Adrenal gland (tissue), 12 donors: ENCODE data around the gene SYTL3. TPM values are rescaled to one million over a fixed set of nuclear protein-coding genes. Genes with fewer than 3 reads are reported as not detected.
A peak's percentile ranks its signal among the peaks of the same experiment; 100 is the strongest.

Experiments
- DNase-seq, 7 donors: peaks; one replicate each; pipeline ENCODE4 v3.0.0-alpha.2; 2019 to 2020
- H3K27ac ChIP-seq, 5 donors: fragments of 200-600 bp; sonication (generic) in 4 of 5; 1 replicate in 3 of 5; 2 replicates in 2 of 5; pipeline versions ENCODE4 v1.5.1 to v1.8.0; 2016 to 2020; ENCODE audit warnings: mild to moderate bottlenecking in 1 of 5
- H3K27me3 ChIP-seq: fragments of 200-600 bp; 2 replicates; pipeline ENCODE4 v1.8.0; 2021
- H3K36me3 ChIP-seq, 2 donors: fragments of 200-600 bp; replicated peaks in 1 of 2; 1 replicate in 1 of 2; 2 replicates in 1 of 2; pipeline versions ENCODE4 v1.5.1 to v1.8.0; 2018 to 2022
- H3K4me1 ChIP-seq, 2 donors: fragments of 200-600 bp; replicated peaks in 1 of 2; 1 replicate in 1 of 2; 2 replicates in 1 of 2; pipeline versions ENCODE4 v1.5.1 to v1.8.0; 2018 to 2021
- H3K4me3 ChIP-seq, 4 donors: fragments of 200-600 bp; sonication (generic) in 3 of 4; one replicate each; pipeline ENCODE4 v1.5.1; 2016 to 2018
- H3K9me3 ChIP-seq, 3 donors: fragments of 200-600 bp; sonication (generic) in 1 of 3; replicated peaks in 1 of 3; 1 replicate in 2 of 3; 2 replicates in 1 of 3; pipeline versions ENCODE4 v1.5.1 to v1.8.0; 2016 to 2021
- CTCF ChIP-seq, 6 experiments: fragments of 450-650 bp in 4 of 6; fragments of 200-600 bp in 2 of 6; sonication (generic) in 1 of 6; IDR thresholded peaks; 1 replicate in 5 of 6; 2 replicates in 1 of 6; pipeline versions ENCODE4 v1.5.1 to v1.8.0; 2016 to 2021; ENCODE audit warnings: antibody characterized with exemption in 6 of 6, mild to moderate bottlenecking in 2 of 6, moderate library complexity in 1 of 6
- POLR2A ChIP-seq, 2 donors: fragments of 450-650 bp; IDR thresholded peaks; one replicate each; pipeline ENCODE4 v1.6.1; 2017; ENCODE audit warnings: antibody characterized with exemption in 2 of 2, mild to moderate bottlenecking in 2 of 2, moderate library complexity in 1 of 2
- WGBS, 4 donors: extraction: QIAGEN DNeasy Blood & Tissue Kit in 2 of 4; methylation state at CpG; one replicate each; pipeline versions ENCODE4 v1.1.5 to v1.1.7; 2013 to 2017; 5-methylcytosine and 5-hydroxymethylcytosine counted together
- intact Hi-C, 2 donors: fragments of 100-400 bp; cut with DNase I; formaldehyde crosslinking; loops; one replicate each; pipeline versions ENCODE4 v1.14.1 to v1.15.0; 2022 to 2023
- polyA plus RNA-seq, 3 donors: library from polyadenylated mRNA; stranded (reverse); fragments of 200-250 nt in 2 of 3; fragments of 350-450 nt in 1 of 3; fragmentation: Illumina TruSeq in 1 of 3; extraction: RNeasy Lipid Tissue Mini Kit (QIAGEN cat#74804) in 1 of 3; gene quantifications; one replicate each; pipeline ENCODE4 v1.2.3, GENCODE V29; 2013 to 2014
- total RNA-seq, 9 donors: library from RNA; depleted of rRNA in 4 of 9; stranded (reverse); fragments of >200 nt in 4 of 9; fragments of 120-200 nt in 1 of 9; fragmentation: NEBNext Ultra II Directional in 1 of 9; extraction: Animal tissue kit (Norgen Biotek cat#: 25700) in 1 of 9; gene quantifications; one replicate each; pipeline versions ENCODE4 v1.1.0 to v1.2.4, GENCODE V29; 2013 to 2023
- donor health status: healthy with polysubstance abuse.
- donor health status: Bipolar disorder and iron deficiency.
- donor health status: DM: yes; HTN: yes; CAD: no.
- donor health status: DM: no; HTN: no; CAD: no.
- donor health status: DM: no; HTN: no; CAD: no.
- donor health status: DM: yes; HTN: yes; CAD: no.

SYTL3 gene
- total and polyA plus RNA-seq, 12 donors = 0.94 to 3.9 (median 2.1) TPM

GRCh38 chr6:158783851-158784250 is 134.0 kb downstream of the SYTL3 start:
- no peak overlapping the region for H3K4me3 ChIP-seq

GRCh38 chr6:158784505-158784904 is 134.7 kb downstream of the SYTL3 start:
- intact Hi-C loops = no loop called here
- peak in 1 of 7 donors; percentile 12 for DNase-seq
- H3K27me3 ChIP-seq = no peaks in the 10 kb centered on the region

More at GRCh38 chr6:158783851-158784250, 134.0 kb downstream of the SYTL3 start:
- no peak overlapping the region for H3K27ac ChIP-seq
- H3K36me3 ChIP-seq = peaks cover 0 to 97% of the 10 kb centered on the region in 2 donors
- DNase-seq = no peak
- TF ChIP-seq CTCF (IDR thresholded peaks at IDR 0.05) = no peak
- TF ChIP-seq POLR2A (IDR thresholded peaks at IDR 0.05) = no peak
- no peaks in the 10 kb centered on the region for H3K27me3 ChIP-seq
- H3K9me3 ChIP-seq = no peaks in the 10 kb centered on the region
- 94 to 98% (median 95%) methylated on average over 5 of the region's 5 CpGs for WGBS, 4 donors
- no peaks in the 10 kb centered on the region for H3K4me1 ChIP-seq
- intact Hi-C loops = no loop called here

GRCh38 chr6:158785036-158785435 is 135.2 kb downstream of the SYTL3 start:
- TF ChIP-seq CTCF (IDR thresholded peaks at IDR 0.05) (no peak), POLR2A (IDR thresholded peaks at IDR 0.05) (no peak)
- Histone ChIP-seq H3K9me3 (no peaks in the 10 kb centered on the region), H3K4me3 (no peak overlapping the region), H3K4me1 (no peaks in the 10 kb centered on the region), H3K36me3 (peaks cover 0 to 92% of the 10 kb centered on the region in 2 donors), H3K27ac (no peak overlapping the region), H3K27me3 (no peaks in the 10 kb centered on the region)
- DNase-seq = peak in 2 of 7 donors; percentile 12 to 48
- intact Hi-C loops = no loop called here
- 90 to 94% (median 91%) methylated on average over 11 to 12 of the region's 12 CpGs for WGBS, 4 donors

More at GRCh38 chr6:158784505-158784904, 134.7 kb downstream of the SYTL3 start:
- Histone ChIP-seq H3K27ac (no peak overlapping the region), H3K4me3 (no peak overlapping the region), H3K4me1 (no peaks in the 10 kb centered on the region), H3K36me3 (peaks cover 0 to 96% of the 10 kb centered on the region in 2 donors), H3K9me3 (no peaks in the 10 kb centered on the region)
- 71 to 89% (median 76%) methylated on average over 6 of the region's 6 CpGs for WGBS, 4 donors
- TF ChIP-seq POLR2A (IDR thresholded peaks at IDR 0.05) (no peak), CTCF (IDR thresholded peaks at IDR 0.05) (no peak)

GRCh38 chr6:158786645-158787304 is 136.9 kb downstream of the SYTL3 start:
- TF ChIP-seq POLR2A (IDR thresholded peaks at IDR 0.05) (no peak), CTCF (IDR thresholded peaks at IDR 0.05) (no peak)
- peak in 1 of 7 donors; percentile 13 for DNase-seq
- Histone ChIP-seq H3K36me3 (peaks cover 0 to 75% of the 10 kb centered on the region in 2 donors), H3K4me3 (no peak overlapping the region), H3K9me3 (no peaks in the 10 kb centered on the region), H3K27me3 (no peaks in the 10 kb centered on the region), H3K27ac (no peak overlapping the region), H3K4me1 (no peaks in the 10 kb centered on the region)
- WGBS, 4 donors = 77 to 82% (median 78%) methylated on average over 6 of the region's 6 CpGs
- intact Hi-C loops = no loop called here
